ENCODE results near the gene IQSEC1.

IQSEC1 gene

GRCh38 chr3:12980596-12981290, 92.5 kb downstream of the IQSEC1 start:
- DNase-seq (ENCODE audit: low read depth): no peak
- no peak overlapping the region for H3K4me3 ChIP-seq (ENCODE audit: low read length)
- TF ChIP-seq, protein P1, sequence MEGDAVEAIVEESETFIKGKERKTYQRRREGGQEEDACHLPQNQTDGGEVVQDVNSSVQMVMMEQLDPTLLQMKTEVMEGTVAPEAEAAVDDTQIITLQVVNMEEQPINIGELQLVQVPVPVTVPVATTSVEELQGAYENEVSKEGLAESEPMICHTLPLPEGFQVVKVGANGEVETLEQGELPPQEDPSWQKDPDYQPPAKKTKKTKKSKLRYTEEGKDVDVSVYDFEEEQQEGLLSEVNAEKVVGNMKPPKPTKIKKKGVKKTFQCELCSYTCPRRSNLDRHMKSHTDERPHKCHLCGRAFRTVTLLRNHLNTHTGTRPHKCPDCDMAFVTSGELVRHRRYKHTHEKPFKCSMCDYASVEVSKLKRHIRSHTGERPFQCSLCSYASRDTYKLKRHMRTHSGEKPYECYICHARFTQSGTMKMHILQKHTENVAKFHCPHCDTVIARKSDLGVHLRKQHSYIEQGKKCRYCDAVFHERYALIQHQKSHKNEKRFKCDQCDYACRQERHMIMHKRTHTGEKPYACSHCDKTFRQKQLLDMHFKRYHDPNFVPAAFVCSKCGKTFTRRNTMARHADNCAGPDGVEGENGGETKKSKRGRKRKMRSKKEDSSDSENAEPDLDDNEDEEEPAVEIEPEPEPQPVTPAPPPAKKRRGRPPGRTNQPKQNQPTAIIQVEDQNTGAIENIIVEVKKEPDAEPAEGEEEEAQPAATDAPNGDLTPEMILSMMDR (conservative IDR thresholded peaks at IDR 0.05; ENCODE audit: low read depth, low read length): no peak

- H3K4me3 ChIP-seq (ENCODE audit: low read length): no peak overlapping the region
- TF ChIP-seq, protein P1 (conservative IDR thresholded peaks at IDR 0.05; ENCODE audit: low read depth, low read length): no peak
- DNase-seq (ENCODE audit: low read depth): no peak
These were observed 93.2 kb downstream of the IQSEC1 start for GRCh38 chr3:12979947-12980487.

GRCh38 chr3:12979151-12979946, 93.9 kb downstream of the IQSEC1 start:
- TF ChIP-seq, protein P1 (conservative IDR thresholded peaks at IDR 0.05; ENCODE audit: low read depth, low read length): no peak
- DNase-seq (ENCODE audit: low read depth): no peak
- no peak overlapping the region for H3K4me3 ChIP-seq (ENCODE audit: low read length)

- H3K4me3 ChIP-seq (ENCODE audit: low read length): no peak overlapping the region
- no peak for DNase-seq (ENCODE audit: low read depth)
- TF ChIP-seq, protein P1 (conservative IDR thresholded peaks at IDR 0.05; ENCODE audit: low read depth, low read length): no peak
These were observed 94.5 kb downstream of the IQSEC1 start for GRCh38 chr3:12978682-12979081.

DNA sequence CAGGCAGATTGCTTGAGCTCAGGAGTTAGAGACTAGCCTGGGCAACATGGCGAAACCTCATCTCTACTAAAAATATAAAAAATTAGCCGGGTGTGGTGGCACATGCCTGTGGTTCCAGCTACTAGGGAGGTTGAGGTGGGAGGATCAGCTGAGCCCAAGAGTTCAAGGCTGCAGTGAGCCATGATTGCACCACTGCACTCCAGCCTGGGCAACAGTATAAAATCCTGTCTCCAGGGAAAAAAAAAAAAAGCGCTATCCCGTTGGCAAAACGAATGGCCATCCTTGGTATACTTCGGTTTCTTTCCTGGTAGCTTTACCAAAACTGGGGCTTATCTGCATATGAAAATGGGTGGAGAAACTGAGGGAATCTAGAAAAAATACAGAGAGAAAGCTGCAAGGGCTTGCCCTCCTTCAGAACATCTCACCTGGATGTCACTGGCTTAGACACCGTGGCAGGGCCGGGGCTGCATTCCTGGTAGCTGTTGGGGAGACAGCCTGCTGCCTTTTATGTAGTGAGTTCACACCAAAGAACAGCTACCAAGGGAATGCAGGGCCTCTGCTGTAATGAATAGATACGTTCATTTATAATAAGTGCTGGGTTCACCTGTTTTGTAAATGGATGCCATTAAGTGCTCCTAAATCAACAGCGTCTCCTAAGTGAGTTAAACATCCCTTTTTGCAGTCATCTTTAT, 96.0 kb downstream of the IQSEC1 start:
- no peak for DNase-seq (ENCODE audit: low read depth)
- H3K4me3 ChIP-seq (ENCODE audit: low read length): no peak overlapping the region
- TF ChIP-seq, protein P1 (conservative IDR thresholded peaks at IDR 0.05; ENCODE audit: low read depth, low read length): no peak

GRCh38 chr3:12975748-12976522, 97.3 kb downstream of the IQSEC1 start:
- H3K4me3 ChIP-seq (ENCODE audit: low read length): no peak overlapping the region
- TF ChIP-seq, protein P1 (conservative IDR thresholded peaks at IDR 0.05; ENCODE audit: low read depth, low read length): no peak
- DNase-seq (ENCODE audit: low read depth): no peak
